Measurements from ENCODE around the gene PPP1R1B.

The PPP1R1B gene

GRCh38 chr17:39635614-39636176 is 8.9 kb downstream of the PPP1R1B start:
- no peak for DNase-seq

GRCh38 chr17:39636587-39636926 is 9.8 kb downstream of the PPP1R1B start:
- no peak for DNase-seq

- DNase-seq: peak; percentile 71
Observed at GRCh38 chr17:39636927-39637736, 10.4 kb downstream of the PPP1R1B start, which contains the start of gene STARD3. TSS of gene STARD3 (plus strand) at chr17:39637144. CDS start at chr17:39653532, 16,388 bp downstream.

- no peak for DNase-seq
Observed at GRCh38 chr17:39638317-39638716, 11.6 kb downstream of the PPP1R1B start.

GRCh38 chr17:39639043-39639442 is 12.3 kb downstream of the PPP1R1B start:
- no peak for DNase-seq

- DNase-seq: no peak
Observed at GRCh38 chr17:39639566-39640458, 13.1 kb downstream of the PPP1R1B start.

- DNase-seq: no peak
Observed at GRCh38 chr17:39640591-39641031, 13.9 kb downstream of the PPP1R1B start.

- DNase-seq: no peak
Observed at GRCh38 chr17:39641097-39641496, 14.3 kb downstream of the PPP1R1B start.

GRCh38 chr17:39641883-39642282 is 15.1 kb downstream of the PPP1R1B start:
- DNase-seq: no peak

GRCh38 chr17:39642291-39643074 is 15.7 kb downstream of the PPP1R1B start:
- DNase-seq: no peak

- DNase-seq: no peak
Observed at GRCh38 chr17:39643271-39643670, 16.5 kb downstream of the PPP1R1B start.

- DNase-seq: no peak
Observed at GRCh38 chr17:39647256-39647655, 20.5 kb downstream of the PPP1R1B start.

- DNase-seq: no peak
Observed at GRCh38 chr17:39648616-39649366, 22.0 kb downstream of the PPP1R1B start.

- no peak for DNase-seq
Observed at GRCh38 chr17:39650121-39650579, 23.4 kb downstream of the PPP1R1B start.

GRCh38 chr17:39651923-39652586 is 25.3 kb downstream of the PPP1R1B start:
- DNase-seq: no peak

GRCh38 chr17:39652587-39653315 is 26.0 kb downstream of the PPP1R1B start:
- no peak for DNase-seq

- DNase-seq: no peak
Observed at GRCh38 chr17:39653316-39653661, 26.5 kb downstream of the PPP1R1B start.

- DNase-seq: peak; percentile 2
Observed at GRCh38 chr17:39653662-39654331, 27.0 kb downstream of the PPP1R1B start.

- DNase-seq: no peak
Observed at GRCh38 chr17:39655105-39655504, 28.4 kb downstream of the PPP1R1B start.

GRCh38 chr17:39658346-39658745 is 31.6 kb downstream of the PPP1R1B start:
- DNase-seq: no peak
